AG08396 (cell line): ENCODE results near the gene MTAP.
"Not testable (repeated sequence)": the region's sequence is repeated elsewhere in the genome, so short reads cannot be mapped to it uniquely, and the experiment has no call there.

Experiments
- DNase-seq: peaks from one replicate; pipeline ENCODE4 v3.0.0; 2012; ENCODE audit warnings: low spot score, mixed read lengths

Gene MTAP

DNA sequence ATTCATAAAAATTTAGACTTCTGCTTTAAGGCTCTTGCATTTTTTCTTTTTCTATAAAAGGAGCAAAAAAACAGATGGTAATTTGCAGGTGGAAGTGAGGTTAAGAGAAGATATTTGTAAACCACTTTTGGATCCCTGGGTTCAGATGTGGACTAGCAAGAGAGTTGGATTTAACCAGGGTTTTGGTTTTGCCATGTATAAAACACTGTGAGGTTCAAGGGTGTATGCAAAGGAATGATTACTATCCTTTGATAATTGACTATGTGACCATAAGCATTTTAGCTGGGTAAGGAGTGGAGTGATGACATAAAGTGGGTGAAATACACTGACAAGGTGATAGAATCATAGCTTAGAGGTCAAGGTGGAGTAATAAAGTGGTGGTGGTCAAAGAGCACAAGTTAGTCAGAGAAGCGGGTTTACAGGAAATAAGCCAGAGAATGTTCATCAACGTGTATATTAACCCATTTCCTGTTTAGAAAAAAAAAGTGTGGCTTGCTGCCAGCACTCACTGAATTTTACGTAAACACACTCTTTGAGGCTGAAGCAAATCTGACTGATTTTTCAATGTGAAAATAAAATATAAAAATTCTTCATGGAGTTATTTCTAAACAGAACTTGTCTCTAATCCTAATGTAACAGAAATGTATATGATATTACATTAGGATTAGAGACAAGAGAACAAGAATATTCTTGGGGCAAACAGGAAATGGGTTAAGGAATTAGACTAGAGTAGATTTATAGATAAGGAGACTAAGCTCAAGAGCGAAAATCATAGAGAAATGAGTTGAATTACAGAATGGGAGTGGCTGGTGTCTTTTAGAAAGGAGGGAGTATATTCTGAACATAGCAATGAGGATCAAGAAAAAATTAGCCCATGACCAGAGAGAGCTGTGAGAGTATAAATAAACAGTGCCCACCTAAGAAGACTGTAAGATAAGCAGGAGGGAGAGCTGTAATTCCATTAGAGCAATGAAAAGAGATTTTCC, 117.2 kb downstream of the MTAP start:
- peak; percentile 15 for DNase-seq

DNA sequence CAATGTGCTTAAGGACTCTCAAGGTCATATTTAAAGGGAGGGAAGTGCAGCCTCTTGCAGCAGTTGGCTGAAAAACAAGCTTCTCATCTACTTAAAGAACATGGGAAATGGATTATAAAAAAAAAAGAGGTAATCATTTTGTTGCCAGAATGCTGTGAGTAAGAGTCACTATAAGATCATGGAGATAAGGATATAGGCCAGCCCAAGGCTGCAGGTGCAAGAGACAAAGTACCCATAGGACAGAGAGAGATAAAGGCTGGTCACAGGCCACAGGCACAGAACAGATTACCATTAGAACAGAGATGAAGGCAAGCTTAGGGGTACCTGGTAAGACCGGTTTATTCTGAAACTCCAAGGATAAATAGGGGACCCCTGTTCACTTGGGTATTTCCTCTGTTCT, 121.3 kb downstream of the MTAP start:
- DNase-seq, result no peak

DNA sequence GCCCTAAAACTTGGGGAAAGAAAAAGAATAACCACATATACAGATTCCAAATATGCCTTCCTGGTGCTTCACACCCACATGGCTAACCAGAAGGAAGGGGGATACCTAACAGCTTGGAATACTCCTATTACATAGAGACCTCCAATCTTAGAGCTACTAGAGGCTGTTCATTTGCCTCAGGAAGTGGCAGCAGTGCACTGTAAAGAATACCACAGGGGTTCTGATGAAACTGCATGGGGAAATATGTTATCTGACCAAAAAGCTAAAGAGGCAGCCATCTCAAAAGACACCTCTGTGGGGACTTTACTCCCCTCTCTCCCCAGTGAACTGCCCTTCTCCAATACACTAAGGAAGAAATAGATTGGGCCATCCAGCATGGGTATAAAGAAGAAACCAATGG, 125.3 kb downstream of the MTAP start:
- DNase-seq, result no peak

DNA sequence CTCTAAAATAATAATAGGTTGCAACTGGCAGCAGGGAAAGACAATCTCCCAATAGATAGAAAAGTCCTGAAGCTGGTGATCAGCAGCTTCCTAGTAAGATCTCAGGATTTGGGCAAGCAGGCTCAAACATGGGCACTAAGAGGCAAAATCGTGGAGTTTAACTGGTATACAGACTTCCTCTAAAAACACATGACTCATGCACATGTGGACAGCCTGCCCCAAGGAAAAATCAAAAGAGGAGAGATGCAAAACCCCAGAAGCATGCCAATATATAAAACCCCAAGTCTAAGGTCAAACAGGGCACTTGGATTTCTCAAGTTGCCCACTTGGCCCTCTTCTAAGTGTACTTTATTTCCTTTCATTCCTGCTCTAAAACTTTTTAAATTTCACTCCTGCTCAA, 129.0 kb downstream of the MTAP start:
- no peak for DNase-seq

DNA sequence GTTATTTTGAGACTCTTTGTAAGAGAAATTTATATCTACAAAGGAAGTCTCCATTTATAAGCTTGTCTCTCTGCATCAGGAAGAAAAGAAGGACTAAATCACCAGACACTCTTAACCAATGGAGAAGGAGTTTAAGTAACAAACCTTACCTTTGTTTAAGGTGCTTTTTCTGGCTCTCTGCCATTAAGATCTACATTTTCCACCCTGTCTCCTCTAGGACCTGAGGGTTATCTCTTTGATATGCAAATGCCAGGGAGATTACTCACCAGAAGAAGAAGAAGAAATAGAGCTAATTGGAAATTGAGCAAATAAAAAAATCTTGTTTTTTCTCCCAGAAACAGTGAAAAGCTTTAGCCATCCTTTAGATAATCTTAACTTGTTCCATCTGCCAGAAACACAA, 130.8 kb downstream of the MTAP start:
- DNase-seq, result no peak

DNA sequence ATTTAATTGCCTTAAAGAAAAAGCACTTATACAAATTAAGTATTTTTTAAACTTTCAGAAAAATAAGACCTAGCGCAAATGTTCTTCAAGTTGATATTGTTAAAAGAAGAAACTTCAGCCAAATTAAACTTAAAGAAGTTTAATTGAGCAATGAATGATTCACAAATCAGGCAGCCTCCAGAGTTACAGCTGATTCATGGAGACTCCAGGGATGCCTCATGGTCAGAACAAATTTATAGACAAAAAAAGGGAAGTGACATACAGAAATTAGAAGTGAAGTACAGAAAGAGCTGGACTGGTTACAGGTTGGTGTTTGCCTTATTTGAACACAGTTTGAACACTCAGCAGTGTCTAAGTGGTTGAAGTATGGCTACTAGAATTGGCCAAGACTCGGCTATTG, 131.4 kb downstream of the MTAP start:
- DNase-seq, result no peak

DNA sequence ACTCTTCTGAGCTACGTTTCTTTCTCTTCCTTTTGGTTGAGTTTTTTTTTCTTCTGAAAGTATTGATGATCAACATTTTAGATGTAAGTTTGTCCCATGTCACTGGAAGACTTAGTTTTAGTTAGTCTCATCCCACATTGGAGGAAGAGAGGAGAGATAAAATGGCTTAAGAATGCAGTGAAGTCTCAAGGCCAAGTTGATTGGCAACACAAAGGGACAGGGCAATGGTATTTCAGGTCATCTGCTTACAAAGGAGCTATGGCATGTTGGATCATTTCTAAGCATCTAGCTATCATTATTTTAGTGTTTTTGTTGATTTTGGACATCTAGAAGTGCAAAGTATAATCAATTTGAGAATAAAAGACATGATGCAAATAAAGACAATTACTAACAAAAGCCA, 133.2 kb downstream of the MTAP start:
- DNase-seq, result no peak

DNA sequence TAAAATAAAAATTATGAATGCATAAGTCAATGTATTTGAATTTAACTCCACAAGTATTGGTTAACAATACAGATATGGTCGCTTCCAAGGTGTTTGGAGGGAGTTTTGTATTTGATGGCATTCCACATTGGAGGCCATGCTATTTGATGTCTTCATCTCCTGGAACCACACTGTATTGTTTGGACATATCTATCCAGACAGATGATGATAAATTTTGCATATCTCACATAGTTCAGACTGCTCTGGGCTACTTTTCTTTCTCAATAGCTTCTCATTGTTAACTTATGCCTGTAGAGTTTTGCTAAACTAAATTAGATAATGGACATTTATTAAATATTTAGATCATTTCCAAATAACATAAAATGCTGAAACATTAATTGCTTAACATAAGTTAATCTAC, 133.7 kb downstream of the MTAP start:
- no peak for DNase-seq

DNA sequence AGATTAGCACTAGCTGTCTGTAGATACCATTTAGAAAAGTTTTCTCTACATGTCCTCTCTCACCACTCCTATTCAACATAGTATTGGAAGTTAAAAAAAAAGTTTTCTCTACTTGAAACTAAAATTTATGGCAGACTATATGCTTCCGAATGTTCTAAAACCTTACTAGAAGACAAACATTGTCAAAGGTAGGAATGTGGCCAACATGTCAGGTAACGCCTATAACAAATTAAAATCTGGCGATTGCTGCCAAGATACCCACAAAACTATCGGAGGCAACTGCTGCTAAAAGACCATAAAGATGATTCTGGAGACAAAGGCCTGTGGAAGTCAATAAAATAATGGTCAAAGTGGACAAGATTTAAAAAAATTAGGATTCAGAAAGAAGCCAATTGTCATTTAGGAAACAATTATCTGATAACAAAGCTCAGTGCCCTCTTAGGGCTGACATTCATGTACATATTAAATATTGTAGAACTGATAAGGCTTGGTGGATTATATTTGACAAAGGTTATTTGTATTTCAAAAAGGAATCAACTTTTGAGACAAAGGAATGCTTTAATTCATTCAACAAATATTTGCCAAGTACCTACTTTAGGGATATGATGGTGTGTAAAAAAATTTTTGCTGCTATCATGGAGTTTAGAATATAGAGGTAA, 139.0 kb downstream of the MTAP start:
- no peak for DNase-seq

DNA sequence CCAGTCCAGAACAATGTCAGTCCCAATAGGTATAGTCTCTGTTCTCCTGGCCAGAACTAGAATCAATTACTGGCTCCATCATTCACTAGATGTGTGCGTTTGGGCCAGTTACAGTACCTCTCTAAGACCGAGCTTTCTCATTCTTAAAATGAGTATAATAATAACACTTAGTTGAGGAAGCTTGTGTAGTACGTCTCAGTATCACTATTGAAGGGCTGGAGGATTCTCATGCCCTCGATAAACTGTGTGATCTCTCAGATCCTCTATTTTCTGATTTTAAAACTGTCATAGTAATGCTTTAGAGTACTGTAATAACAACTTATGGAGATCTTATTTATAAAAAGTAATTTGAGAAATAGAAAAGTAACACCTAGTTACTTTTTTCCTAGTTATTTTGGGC, 141.0 kb downstream of the MTAP start:
- DNase-seq, result no peak

DNA sequence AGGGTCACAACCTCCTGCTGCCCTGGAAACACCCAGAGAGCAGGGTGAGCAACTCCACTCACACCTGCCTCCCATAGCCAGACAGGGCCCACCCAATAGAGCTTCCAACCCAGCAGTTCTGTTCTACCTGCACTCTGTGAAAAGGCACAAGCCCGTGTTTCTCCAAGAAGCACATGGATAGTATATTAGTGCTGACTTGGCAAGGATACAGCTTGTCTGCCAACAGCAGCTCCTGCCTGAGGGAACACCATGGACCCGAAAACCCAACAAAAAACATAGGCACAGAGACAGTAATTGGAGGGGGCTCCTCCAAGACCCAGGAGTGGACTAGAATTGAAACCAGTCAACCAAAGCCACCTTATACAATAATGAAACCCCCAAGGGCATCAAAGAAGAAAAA, 143.2 kb downstream of the MTAP start:
- no peak for DNase-seq

DNA sequence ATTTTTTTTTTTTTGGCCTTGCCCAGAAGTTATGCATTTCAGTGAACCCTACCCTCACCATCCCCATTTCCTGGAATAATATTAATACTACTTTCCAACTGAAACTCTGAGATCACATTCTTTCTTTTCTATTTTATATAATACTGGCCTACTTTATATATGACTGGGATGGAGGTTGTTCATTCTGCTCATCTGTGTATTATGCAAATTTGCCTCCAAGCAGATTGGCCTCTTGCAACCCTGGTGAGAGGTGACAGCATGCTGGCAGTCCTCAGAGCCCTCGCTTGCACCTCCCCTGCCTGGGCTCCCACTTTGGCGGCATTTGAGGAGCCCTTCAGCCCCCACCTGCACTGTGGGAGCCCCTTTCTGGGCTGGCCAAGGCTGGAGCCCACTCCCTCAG, 156.4 kb downstream of the MTAP start:
- DNase-seq, result no peak

DNA sequence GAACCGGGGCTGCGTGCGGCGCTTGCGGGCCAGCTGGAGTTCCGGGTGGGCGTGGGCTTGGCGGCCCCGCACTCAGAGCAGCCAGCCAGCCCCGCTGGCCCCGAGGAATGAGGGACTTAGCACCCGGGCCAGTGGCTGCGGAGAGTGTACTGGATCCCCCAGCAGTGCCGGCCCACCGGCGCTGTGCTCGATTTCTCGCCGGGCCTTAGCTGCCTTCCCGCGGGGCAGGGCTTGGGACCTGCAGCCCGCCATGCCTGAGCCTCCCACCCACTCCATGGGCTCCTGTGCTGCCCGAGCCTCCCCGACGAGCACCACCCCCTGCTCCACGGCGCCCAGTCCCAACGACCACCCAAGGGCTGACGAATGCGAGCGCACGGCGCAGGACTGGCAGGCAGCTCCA, 156.8 kb downstream of the MTAP start:
- not testable (repeated sequence) for DNase-seq

DNA sequence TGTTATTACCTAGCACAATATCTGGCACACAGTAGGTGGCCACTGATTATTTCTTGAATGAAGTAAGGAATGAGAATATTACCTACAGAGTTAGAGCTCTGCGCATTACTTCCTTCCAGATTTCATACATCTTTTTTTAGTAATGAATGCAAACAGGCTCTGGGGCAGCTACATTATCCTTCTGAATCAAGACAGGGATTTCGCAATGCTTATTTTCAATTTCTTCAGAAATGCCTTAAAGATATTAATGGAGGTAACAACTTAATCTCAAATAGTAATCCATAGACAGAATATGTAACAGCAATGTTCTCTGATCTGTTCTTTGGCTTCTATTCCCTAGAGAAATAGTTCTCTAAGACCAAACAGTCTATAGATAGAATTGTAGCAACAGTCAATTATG, 159.1 kb downstream of the MTAP start:
- DNase-seq, result no peak

DNA sequence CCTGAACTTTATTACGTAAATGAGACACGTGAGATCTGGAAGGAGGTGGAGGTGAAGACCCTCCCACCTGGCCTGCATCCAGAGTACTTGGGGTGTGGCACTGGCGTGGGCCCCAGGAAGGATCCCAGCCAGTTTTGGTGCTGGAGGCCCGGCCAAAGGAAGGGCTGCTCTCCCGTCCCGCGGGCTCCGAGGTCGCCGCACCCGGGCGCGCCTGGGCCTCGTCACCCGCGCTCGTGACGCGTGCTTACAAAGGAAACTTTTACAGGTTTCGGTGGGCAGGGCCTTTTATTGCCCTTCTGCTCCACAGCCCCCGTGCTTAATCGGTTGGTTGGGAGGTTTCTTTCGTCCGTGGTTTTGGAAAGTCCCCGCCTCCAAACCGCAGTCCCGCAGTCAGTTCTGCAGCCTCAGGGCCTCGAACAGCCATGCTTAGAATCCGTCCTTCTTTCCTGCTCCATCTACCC, 162.5 kb downstream of the MTAP start:
- DNase-seq, result peak; percentile 59

DNA sequence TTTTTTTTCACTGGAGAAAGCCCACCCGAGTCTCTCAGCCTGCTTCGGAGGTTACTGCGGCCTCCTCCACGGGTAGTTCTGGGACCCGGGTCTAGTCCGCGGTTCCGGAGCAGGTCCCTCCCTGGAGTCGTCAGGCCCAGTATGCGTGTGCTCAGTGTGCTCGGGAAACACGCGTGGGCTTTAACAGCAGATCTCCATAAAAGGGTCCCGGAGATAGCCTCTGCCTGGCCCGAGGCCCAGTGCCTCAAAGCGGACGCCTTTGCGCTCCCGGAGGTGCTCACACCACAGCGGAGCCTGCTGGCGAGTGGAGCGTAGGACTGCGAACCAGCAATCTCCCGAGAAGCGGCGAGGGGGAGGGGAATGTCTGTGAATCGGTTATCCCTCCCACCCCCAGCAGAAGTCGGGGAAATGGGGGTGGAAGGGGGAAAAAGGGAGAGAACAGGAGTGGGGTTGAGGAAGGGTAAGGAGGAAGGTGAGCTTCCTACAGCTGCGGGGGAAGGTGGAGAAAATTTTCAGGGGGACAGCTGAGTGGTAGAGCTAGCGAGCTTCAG, 163.0 kb downstream of the MTAP start:
- DNase-seq, result peak; percentile 91

DNA sequence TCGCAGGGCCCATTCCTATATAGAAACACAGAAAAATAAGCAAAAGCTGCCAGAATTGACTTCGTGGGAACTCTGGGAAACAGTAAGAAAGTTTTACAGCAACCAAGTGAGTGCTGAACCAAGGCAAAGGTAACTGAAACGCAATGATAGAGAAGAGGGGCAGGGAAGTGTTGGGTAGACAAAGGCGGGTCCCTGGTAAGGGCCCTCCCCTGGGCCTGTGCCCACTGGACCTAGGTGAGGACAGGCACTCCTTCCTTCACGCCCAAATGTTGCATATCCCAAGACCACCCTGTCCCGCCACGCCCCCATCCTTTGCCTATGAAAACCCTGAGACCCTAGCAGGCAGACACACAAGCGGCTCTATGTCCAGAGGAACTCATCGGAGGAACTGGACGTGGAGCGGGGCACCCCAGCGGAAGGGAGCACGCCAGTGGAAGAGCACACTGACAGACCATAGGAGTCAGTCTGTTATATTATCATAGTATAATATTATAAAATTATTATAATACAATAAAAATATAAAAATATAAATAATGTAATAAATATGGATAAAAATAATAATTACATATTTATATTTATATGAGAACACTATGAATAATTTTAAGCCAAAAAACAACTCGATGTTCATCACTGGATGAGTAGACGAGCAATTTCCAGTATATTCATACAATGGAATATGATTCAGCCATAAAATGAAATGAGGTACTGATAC, 163.9 kb downstream of the MTAP start:
- no peak for DNase-seq

DNA sequence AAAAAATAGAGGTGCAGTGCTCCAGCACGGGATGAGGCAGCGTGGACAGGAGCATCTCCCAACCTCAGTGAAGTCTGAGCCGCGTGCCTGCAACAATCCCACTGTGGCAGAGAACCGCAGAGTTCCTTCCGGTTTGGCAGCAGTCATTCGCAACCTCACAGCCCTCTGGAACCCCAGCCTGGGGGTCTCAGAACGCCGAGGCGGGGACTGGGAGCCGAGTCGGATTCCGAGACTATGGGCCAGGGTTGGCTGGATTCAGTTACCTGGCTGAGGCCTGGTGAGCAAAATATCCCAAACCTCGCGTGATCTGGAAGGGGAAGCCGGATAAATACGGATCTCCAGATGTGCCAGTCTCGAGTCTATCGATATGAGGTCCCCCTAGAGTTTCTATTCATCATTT, 164.7 kb downstream of the MTAP start:
- DNase-seq, result no peak

DNA sequence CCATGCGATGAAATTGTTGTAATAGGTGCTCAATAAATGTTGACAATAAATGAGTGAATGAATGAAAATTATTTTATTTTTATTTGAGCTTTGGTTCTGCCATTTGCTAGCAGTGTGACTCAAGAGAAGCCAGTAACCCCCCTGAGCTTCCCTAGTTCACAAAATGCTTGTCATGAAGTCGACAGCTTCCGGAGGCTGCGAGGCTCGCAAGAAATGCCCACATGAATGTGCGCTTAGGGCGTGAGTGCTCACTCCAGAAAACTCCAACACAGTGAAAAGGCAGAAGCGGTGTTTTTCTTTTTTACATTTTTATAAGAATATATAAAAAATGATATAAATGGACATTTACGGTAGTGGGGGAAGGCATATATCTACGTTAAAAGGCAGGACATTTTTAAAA, 165.3 kb downstream of the MTAP start:
- DNase-seq, result no peak

DNA sequence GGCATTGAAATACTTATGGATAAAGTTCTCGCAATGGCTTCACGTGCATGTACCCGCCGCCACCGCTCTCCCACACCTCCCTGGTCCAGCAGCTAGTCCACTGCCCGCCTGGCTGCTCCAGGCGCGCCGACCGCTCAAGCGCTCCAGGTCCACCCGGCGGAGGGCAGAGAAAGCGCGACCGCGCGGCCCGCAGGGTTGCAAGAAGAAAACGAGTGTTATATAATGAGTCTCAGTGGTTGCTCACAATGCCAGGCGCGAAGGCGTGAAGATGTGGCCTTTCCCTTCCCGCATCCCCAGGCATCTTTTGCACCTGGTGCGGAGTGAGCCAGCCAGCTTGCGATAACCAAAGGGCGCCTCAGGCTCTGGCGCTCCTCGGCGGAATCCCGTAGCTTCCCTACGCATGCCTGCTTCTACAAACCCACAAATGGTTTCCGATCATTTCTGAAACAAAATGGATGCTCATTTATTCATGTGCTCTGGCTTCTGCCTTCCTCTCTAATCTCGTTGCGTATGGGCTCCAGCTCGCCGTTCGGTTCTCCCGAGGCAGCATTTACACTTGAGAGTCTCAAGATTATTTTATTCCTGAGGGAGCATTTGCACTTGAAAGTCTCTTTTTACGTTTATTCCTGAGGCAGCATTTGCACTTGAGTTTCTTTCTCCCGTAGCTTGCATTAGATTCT, 166.0 kb downstream of the MTAP start:
- DNase-seq, result peak; percentile 49

DNA sequence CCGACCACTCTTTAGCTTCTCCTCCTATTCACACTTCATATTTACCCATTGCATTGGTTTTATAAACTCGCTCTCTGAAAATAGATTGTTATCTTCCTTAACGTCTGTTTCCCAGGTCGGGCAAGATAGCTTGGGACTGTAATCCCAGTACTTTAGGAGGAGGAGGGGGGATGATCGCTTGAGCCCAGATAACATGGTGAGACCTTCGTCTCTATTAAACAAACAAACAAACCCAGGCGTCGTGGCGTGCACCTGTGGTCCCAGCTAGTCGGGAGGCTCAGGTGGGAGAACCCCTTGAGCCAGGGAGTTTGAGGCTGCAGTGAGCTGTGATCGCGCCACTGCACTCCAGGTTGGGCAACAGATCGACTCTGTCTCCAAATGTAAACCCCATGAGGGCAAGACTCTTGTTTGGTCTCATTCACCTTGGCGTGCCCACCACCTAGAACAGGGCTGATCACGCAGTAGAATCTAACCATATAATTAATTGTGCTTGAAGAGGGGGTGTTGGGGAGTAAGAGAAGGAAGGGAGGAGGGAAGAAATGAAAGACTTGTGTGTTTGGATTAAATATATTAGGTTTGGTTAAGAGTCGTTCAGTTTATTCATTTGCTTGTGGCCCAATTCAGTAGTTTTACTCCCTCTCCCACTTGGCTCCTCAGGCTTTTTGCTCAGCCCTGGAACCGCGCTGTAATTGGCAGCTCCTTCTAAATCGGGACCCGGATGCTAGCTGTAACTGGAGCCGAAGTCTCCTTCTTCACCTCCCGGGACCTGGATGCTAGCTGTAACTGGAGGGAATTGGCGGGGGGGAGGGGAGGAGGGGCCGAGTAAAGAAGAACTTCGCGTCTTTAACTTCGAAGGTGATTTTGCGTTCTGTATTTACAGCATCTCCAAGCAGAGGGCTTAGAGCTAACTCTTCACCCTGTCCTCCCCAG, 166.8 kb downstream of the MTAP start:
- DNase-seq, result no peak
